GM19397 (cell line): Measurements from ENCODE around the gene UQCRH.
"Not testable (repeated sequence)": the region's sequence is repeated elsewhere in the genome, so short reads cannot be mapped to it uniquely, and the experiment has no call there.

ENCODE experiments used
- ATAC-seq: cut with Tn5 transposase; IDR thresholded peaks from one replicate; pipeline ENCODE4 v1.9.1; 2021; ENCODE audit warnings: mild to moderate bottlenecking, moderate library complexity; ENCODE audit not compliant: unreplicated experiment

Gene UQCRH

DNA sequence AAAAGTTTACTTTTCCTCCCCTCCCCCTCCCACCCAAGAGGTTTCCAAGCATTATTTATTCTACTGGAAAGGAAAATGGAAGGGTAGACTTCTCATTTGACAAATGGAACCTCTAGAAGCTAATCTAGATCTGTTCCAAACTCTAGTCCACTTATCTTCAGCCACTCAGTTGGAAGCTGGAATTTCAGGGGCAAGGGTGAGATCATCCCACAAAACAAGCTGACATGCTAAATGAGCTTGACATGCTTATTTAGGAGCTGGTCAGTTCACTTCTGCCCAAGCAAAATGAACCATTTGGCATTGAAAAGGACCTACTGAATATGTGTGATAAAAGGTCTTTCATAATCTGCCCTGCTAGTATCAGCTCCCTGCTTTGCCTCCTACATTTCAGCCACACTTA lies 5.1 kb upstream of the UQCRH start:
- no peak for ATAC-seq

DNA sequence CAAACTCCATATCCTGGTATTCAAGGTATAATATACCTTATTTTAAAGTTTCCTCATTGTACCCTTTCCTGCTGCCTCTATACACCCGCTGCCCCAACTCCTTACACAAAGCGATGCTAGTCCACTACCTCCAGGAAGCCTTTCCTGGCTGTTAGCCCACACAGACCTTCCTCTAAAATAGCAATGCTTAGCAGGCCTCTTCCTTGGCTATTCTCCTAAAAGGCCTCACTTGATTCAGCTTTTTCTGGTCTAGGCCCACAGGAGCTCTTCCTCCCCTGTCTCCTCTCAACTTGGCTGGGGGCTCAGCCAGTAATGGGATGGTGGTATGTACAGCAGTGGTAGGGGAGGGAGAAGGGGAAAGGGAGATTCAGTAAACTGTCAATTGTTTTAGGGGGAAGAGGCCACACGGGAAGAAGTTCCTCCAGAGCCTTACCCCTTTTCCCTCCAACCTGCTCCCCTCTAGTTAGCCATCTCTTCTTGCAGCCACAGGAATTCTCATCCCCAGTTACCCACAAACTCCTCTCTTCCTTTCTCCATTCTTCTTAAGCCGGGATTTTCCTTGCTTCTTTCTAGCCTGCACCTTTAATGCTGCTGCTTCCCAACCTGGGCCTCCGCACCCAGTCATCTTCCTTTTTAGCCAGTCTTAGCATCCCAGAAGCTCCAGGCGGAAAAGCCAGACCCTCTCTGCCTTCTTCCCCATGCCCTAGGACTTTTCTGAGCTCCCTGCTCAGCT lies 2.7 kb upstream of the UQCRH start:
- no peak for ATAC-seq

DNA sequence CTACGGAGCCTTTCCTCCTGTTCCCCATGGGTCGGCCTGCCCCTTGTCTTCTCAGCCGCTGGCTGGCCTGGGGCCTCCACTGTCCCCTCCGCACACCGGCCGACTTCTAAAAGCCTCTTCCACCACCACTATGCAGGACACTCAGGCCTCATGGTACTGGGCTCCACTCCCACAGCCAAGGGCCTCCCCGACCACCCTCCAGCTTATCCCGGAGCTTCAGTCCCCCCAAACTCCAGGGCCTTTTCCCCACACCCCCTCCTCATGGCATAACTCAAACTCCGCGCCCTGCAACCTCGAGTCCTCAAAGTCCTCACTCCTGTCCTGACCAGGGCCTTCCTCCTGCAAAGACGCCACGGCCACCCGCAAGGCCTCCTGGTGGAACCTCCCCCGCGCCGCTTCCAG lies 2.1 kb upstream of the UQCRH start:
- no peak for ATAC-seq

DNA sequence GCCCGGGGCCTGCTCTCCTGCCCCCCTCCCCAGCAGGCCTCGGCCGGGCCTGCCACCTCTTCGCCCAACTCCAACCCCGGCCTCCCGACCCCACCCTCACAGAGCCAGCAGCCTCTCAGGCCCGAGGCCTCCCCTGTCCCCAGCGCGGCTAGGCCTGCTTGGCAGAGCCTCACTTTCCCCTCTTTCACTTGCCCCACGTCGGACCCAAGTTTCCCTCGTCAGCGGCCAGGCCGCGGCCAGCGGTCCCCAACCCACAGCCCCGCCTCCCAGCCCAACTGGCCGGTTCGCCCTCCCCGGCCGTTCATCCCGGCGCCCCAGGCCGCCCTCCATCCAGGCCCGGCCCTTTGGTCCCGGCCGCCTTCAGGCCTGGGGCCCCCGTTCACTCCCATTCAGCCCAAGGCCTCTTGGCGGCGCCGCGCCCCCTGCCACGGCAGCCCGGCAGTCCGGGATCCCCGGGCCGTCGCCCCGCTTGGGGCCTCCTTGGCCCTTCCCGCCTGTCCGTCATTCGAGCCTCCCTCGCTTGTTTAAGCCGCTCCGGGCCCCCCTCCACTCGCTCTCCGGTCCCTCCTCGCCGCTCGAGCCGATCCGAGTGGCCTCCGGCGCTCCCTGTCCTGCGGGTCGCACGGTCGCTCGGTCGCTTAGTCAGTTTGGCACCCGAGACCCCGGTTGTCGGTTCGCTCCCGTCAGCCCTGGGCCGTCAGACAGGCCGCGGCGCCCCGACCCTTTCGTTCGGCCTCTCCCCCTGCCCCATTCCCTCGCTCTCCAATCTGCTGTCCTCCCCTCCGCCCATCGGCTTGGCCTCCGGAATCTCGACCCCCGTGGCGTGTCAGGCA lies 1.5 kb upstream of the UQCRH start:
- peak; percentile 34 for ATAC-seq

DNA sequence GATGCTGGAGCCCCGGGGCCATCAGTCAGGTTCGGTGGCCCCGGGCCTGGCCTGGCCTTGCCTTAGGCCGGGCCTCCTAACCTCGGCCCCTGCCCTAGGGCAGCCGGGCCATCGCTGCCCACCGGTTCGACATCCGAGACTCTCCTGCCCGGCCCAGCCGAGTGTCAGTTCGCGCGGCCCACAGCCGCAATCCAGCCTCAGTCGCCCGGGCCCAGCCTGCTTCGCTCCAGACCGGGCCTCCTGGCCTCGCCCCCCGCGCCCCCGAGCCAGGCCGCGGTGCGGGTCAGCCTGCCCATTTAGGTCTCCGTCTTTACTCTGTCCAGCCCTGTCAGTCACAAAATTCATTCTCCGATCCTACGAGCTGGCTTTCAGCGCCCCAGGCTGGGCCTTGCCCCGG lies 859 bp upstream of the UQCRH start:
- ATAC-seq: peak; percentile 23

DNA sequence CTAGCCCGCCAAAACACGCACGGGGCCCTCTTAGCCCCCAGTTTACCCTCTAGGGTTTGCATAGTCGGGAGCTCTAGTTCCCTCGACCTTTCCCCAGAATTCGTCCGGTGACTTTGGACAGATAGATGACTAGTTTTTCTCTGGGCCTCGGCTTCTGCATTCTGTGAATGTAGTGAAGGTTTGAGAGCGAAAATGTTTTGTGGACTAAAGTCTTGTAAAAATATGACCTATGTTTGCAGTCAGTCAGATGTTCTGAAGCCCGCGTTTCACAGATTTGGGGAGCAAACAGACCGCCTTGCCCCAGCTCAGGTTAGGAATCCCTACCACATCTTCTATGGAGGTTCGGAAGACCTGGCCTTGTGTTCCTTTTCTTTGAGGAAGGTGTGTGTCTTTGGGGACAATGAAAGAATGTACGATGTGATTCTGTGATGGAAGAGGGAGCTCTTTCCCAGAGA lies 401 bp downstream of the UQCRH start:
- ATAC-seq: no peak

DNA sequence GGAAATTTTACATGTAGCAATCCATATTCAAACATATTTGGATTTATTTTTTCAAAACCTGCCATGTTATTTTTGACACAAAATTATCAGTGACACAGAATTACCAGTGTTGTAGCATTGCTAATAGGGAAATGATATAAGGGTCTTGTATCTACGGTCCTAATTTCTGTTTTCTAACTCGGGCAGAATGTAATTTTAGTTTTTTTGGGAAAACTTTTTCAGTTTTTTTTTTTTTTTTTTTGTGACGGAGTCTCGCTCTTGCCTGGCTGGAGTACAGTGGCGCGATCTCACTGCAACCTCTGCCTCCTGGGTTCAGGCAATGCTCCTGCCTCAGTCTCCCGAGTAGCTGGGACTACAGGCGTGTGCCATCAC lies 2.6 kb downstream of the UQCRH start:
- no peak for ATAC-seq

DNA sequence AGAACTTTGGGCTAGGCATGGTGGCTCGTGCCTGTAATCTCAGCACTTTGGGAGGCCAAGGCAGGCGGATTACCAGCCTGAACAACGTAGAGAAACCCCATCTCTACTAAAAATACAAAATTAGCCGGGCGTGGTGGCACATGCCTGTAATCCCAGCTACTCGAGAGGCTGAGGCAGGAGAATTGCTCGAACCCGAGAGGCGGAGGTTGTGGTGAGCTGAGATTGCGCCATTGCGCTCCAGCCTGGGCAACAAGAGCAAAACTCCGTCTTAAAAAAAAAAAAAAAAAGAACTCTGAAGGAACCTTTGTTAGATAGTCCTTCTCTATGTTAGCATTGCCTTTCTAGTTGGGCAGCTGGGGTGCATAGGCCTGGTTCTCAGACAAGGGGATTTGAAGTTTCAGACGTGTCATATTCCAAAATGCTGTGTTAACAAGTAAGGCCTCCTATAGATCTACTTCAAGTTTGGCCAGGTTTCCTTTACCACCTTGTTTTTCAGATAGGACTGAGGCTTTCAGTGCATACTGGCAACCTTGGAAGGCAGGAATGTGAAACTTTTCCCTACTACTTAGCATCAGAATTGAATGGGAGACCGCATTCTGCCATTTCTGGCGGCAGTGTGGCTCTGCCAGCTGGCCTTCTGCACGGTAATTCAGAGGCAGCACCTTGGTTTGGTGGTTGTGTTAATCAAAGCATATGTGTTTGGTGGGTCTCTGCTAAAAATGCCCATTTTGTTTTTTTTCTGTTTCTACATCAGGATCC lies 6.1 kb downstream of the UQCRH start:
- ATAC-seq: no peak

DNA sequence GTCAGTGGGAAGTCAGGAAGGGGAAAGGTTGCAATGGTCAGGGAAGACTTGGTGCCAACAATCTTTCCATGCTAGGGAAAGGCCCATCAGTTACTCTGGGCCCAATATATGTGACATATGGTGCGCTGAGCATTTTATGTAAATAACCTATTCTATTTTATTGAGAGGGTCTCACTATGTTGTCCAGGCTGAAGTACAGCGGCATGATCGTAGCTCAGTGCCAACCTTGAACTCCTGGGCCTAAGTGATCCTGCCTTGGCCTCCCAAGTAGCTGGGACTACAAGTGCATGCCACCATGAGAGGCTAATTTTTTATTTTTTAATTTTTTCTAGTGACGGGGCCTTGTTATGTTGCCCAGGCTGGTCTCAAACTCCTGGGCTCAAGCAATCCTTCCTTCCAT lies 6.8 kb downstream of the UQCRH start:
- ATAC-seq: no peak

DNA sequence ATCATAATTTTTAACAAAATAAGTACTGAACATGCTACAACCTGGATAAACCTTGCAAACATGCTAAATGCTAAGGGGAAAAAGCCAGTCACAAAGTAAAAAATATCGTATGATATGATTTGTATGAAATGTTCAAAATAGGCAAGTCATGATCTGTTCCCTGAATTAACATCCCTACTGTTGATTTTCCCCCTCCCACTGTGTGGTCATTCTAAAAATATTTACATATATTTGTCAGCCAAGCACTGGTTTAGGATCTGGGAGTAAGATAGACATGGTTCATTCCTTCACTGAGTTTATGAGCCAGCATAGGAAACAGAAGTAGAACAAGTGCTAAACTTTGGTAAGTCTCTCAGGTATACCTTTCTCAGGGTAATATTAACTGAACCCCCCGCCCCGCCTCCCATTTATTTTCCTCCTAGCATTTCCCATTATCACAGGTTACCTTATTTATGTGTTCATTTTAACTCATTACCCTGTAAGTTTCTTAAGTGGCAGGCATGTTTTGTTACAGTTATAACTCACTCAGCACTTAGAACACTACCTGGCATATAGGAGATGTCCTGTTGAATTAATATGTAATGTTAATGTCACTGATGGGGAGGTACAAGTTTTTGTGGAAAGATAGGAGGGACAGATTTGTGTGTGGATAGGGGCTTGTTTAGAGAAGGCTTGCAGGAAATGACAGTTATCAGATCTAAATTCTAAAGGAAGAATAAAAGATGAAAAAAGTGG lies 12.3 kb downstream of the UQCRH start:
- ATAC-seq: no peak

DNA sequence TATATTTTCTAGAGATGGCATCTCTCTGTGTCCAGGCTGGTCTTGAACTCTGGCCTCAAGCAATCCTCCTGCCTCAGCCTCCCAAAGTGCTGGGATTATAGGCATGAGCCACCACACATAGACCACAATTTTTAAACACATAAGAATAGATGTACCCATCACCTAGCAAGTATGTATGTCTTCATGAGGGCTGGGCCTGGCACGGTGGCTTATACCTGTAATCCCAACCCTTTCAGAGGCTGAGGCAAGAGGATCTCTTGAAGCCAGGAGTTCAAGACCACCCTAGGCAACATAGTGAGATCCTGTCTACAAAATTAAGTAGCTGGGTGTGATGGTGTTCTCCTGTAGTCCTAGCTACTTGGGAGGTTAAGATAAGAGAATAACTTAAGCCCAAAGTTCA lies 13.8 kb downstream of the UQCRH start:
- ATAC-seq: no peak

DNA sequence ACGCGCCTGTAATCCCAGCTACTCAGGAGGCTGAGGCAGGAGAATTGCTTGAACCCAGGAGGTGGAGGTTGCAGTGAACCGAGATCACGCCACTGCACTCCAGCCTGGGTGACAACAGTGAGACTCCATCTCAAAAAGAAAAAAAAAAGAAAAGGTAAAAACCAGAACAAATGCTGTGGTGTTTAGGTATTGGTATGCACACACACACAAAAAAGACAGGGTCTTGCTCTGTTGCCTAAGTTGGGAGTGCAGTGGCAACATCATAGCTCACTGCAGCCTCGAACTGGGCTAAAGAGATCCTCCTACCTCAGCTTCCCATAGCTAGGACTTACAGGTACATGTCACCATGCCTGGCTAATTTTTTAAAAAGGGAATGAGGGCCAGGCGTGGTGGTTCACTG lies 15.8 kb downstream of the UQCRH start:
- not testable (repeated sequence) for ATAC-seq

DNA sequence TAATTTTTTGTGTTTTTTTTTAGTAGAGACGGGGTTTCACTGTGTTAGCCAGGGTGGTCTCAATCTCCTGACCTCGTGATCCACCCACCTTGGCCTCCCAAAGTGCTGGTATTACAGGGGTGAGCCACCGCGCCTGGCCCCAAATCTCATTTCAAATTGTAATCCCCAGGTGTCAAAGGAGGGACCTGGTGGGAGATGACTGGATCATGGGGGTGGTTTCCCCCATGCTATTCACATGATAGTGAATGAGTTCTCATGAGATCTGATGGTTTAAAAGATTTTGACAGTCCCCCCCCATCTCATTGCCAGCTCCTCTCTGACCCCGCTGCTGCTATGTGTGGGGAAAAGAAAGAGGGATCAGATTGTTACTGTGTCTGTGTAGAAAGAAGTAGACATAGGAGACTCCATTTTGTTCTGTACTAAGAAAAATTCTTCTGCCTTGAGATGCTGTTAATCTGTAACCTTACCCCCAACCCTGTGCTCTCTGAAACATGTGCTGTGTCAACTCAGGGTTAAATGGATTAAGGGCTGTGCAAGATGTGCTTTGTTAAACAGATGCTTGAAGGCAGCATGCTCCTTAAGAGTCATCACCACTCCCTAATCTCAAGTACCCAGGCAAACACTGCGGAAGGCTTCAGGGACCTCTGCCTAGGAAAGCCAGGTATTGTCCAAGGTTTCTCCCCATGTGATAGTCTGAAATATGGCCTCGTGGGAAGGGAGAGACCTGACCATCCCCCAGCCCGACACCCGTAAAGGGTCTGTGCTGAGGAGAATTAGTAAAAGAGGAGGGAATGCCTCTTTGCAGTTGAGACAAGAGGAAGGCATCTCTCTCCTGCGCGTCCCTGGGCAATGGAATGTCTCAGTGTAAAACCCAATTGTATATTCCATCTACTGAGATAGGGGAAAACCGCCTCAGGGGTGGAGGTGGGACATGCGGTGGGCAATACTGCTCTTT lies 16.7 kb downstream of the UQCRH start:
- ATAC-seq: not testable (repeated sequence)

DNA sequence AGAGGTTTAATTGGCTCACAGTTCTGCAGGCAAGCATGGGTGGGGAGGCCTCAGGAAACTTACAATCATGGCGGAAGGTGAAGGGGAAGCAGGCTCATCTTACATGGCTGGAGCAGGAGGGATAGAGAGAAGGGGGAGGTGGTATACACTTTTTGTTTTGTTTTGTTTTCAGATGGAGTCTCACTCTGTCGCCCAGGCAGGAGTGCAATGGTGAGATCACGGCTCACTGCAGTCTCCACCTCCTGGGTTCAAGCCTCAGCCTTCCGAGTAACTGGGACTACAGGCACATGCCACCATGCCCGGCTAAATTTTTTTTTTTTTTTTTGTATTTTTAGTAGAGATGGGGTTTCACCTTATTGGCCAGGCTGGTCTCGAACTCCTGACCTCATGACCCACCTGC lies 18.7 kb downstream of the UQCRH start:
- not testable (repeated sequence) for ATAC-seq

DNA sequence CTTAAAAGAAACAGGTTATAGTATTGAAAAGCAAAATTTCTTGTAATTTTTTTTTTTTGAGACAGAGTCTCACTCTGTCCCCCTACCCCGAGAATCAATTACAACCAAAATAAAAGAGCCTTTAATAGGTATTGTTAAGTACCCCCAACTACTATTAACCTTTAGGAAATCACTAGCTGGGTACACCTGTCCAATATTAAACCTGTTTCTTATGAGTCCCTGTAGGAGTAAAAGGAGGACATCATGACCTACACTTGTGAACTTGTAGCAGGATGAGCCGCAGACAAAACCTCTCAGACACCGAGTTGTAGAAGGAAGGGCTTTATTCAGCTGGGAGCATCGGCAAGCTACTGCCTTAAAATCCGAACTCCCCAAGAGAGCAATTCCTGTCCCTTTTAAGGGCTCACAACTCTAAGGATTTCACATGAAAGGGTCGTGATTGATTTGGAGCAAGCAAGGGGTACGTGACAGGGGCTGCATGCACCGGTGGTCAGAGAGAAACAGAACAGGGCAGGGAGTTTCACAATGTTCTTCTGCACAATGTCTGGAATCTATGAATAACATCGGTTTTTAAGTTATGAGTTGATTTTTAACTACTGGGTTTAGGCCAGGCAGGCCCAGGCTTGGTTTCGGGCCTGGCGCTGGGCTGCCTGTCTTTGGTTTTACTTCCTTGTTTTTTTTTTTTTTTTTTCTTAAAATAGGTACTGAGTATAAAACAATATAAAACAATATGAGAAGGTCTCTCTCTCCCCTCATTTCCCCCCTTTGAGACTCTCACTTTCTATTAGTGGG lies 22.0 kb downstream of the UQCRH start:
- ATAC-seq: not testable (repeated sequence)

DNA sequence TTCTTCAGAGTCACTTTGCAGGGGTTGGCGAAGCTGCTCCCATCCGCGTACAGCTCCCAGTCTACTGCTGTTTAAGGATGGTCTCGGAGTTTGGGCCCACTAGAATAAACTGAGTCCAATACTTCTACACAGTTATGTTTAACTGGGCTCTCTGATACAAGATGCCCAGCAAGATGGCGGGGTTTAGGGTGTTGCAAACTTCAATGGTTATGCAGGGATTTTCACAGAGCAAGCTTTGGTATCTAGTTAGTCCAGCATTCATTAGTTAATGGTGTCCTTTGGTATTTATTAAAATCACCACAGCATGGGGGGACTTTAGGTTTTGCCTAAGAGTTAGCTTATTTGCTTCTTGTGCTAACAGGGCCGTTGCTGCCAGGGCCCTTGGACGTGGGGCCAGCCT lies 24.7 kb downstream of the UQCRH start:
- not testable (repeated sequence) for ATAC-seq

DNA sequence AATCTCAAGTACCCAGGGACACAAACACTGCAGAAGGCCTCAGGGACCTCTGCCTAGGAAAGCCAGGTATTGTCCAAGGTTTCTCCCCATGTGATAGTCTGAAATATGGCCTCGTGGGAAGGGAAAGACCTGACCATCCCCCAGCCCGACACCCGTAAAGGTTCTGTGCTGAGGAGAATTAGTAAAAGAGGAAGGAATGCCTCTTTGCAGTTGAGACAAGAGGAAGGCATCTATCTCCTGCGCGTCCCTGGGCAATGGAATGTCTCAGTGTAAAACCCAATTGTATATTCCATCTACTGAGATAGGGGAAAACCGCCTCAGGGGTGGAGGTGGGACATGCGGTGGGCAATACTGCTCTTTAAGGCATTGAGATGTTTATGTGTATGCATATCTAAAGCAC lies 26.3 kb downstream of the UQCRH start:
- not testable (repeated sequence) for ATAC-seq

DNA sequence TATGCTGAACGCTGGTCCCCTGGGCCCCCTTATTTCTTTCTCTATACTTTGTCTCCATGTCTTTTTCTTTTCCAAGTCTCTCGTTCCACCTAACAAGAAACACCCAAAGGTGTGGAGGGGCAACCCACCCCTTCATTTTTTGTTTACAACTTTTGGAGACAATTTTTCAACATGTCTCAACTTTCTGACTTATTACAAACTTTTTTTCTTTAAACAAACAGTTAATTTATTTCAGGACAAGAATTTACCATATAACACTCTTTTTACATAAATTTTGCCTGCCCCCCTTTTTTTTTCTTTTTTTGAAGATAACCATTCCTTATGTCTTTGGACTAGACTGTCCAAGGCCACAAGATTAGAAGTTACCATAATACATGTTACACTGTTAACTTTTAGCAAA lies 26.9 kb downstream of the UQCRH start:
- not testable (repeated sequence) for ATAC-seq
